Hepatocyte (in vitro differentiated cells): ENCODE results near the gene HMX2.

ENCODE experiments used
- CTCF ChIP-seq: fragments of 200-600 bp; sonication (generic); IDR thresholded peaks from 2 replicates; pipeline ENCODE4 v1.5.1; 2016; ENCODE audit warnings: antibody characterized with exemption, mild to moderate bottlenecking; ENCODE audit not compliant: poor library complexity
- EZH2 ChIP-seq: fragments of 200-600 bp; sonication (generic); IDR thresholded peaks from 2 replicates; pipeline ENCODE4 v1.6.1; 2016; ENCODE audit warnings: antibody characterized with exemption, mild to moderate bottlenecking, borderline replicate concordance
- EZH2phosphoT487 ChIP-seq: fragments of 200-600 bp; sonication (generic); IDR thresholded peaks from one replicate; pipeline ENCODE4 v1.6.1; 2018; ENCODE audit warnings: antibody characterized with exemption, mild to moderate bottlenecking, low read depth, moderate library complexity; ENCODE audit not compliant: unreplicated experiment, severe bottlenecking

GRCh38 chr10:123135415-123136141, 12.4 kb upstream of the HMX2 start, which contains the start of gene HMX3:
- TF ChIP-seq CTCF: no peak
- peak; percentile 76 for TF ChIP-seq EZH2
- TF ChIP-seq EZH2phosphoT487: no peak
